Neural progenitor cell (in vitro differentiated cells): ENCODE results near the gene ZNF441. TPM values are rescaled to one million over a fixed set of nuclear protein-coding genes. Genes with fewer than 3 reads are reported as not detected.
A peak's percentile ranks its signal among the peaks of the same experiment; 100 is the strongest.
"Not testable (repeated sequence)": the region's sequence is repeated elsewhere in the genome, so short reads cannot be mapped to it uniquely, and the experiment has no call there.

Experiments
- DNase-seq: peaks from one replicate; pipeline ENCODE4 v3.0.0-alpha.2; 2016; ENCODE audit warnings: low spot score
- H2AFZ ChIP-seq: fragments of 200-600 bp; sonication (generic); replicated peaks from 2 replicates; pipeline ENCODE4 v1.6.1; 2016; ENCODE audit warnings: antibody characterized with exemption
- H3F3A ChIP-seq: fragments of 200-600 bp; sonication (generic); 2 replicates; pipeline ENCODE4 v1.6.1; 2016; ENCODE audit warnings: antibody characterized with exemption, low read depth
- H3K27ac ChIP-seq: fragments of 200-600 bp; sonication (generic); 2 replicates; pipeline ENCODE4 v1.5.1; 2016; ENCODE audit warnings: mild to moderate bottlenecking
- H3K27me3 ChIP-seq: fragments of 200-600 bp; sonication (generic); 2 replicates; pipeline ENCODE4 v1.6.1; 2016; ENCODE audit warnings: mild to moderate bottlenecking, moderate library complexity
- H3K36me3 ChIP-seq: fragments of 200-600 bp; sonication (generic); 2 replicates; pipeline ENCODE4 v1.5.1; 2016
- H3K4me1 ChIP-seq: fragments of 200-600 bp; sonication (generic); 2 replicates; pipeline ENCODE4 v1.6.1; 2016; ENCODE audit warnings: mixed run types
- H3K4me2 ChIP-seq: fragments of 200-600 bp; sonication (generic); 2 replicates; pipeline ENCODE4 v1.6.1; 2016
- H3K4me3 ChIP-seq: fragments of 200-600 bp; sonication (generic); 2 replicates; pipeline ENCODE4 v1.5.1; 2016
- H3K79me2 ChIP-seq: fragments of 200-600 bp; sonication (generic); 2 replicates; pipeline ENCODE4 v1.6.1; 2016; ENCODE audit warnings: low read depth
- H3K9ac ChIP-seq: fragments of 200-600 bp; sonication (generic); 2 replicates; pipeline ENCODE4 v1.6.1; 2016
- H3K9me3 ChIP-seq: fragments of 200-600 bp; sonication (generic); 2 replicates; pipeline ENCODE4 v1.5.1; 2016; ENCODE audit warnings: low read depth
- H4K20me1 ChIP-seq: fragments of 200-600 bp; sonication (generic); 2 replicates; pipeline ENCODE4 v1.6.1; 2016; ENCODE audit warnings: low read depth
- H3K27ac Mint-ChIP-seq: 3 replicates; pipeline ENCODE4 v1.8.0; 2021; ENCODE audit warnings: mixed read lengths
- H3K27me3 Mint-ChIP-seq: 2 replicates; pipeline ENCODE4 v1.8.0; 2022; ENCODE audit warnings: low read depth, mild to moderate bottlenecking, inconsistent platforms, moderate library complexity, mixed read lengths; ENCODE audit not compliant: insufficient read depth
- H3K36me3 Mint-ChIP-seq: 3 replicates; pipeline ENCODE4 v1.8.0; 2021; ENCODE audit warnings: mixed read lengths
- H3K4me1 Mint-ChIP-seq: 3 replicates; pipeline ENCODE4 v1.8.0; 2021; ENCODE audit warnings: mixed read lengths
- H3K4me3 Mint-ChIP-seq: 3 replicates; pipeline ENCODE4 v1.8.0; 2021; ENCODE audit warnings: mild to moderate bottlenecking, moderate library complexity, mixed read lengths
- H3K9me3 Mint-ChIP-seq: 3 replicates; pipeline ENCODE4 v1.8.0; 2020; ENCODE audit warnings: mixed read lengths
- EZH2 ChIP-seq: fragments of 200-600 bp; sonication (generic); IDR thresholded peaks from 2 replicates; pipeline ENCODE4 v1.6.1; 2017; ENCODE audit warnings: antibody characterized with exemption, mild to moderate bottlenecking, moderate library complexity
- EZH2phosphoT487 ChIP-seq: fragments of 200-600 bp; sonication (generic); IDR thresholded peaks from 2 replicates; pipeline ENCODE4 v1.6.1; 2017; ENCODE audit warnings: antibody characterized with exemption
- total RNA-seq: library from RNA; depleted of rRNA; stranded (reverse); fragments of >200 nt; gene quantifications from 2 replicates; pipeline ENCODE4 v1.2.3, GENCODE V29; 2015; ENCODE audit warnings: low replicate concordance
- TF ChIP-seq, protein P1 (sequence below): fragments of 200-600 bp; sonication (generic); IDR thresholded peaks from 2 replicates; pipeline ENCODE4 v1.5.1; 2017; ENCODE audit warnings: antibody characterized with exemption, mild to moderate bottlenecking

ZNF441 gene
- total RNA-seq, 1 donor from 2014 or later, result 7.3 TPM

DNA sequence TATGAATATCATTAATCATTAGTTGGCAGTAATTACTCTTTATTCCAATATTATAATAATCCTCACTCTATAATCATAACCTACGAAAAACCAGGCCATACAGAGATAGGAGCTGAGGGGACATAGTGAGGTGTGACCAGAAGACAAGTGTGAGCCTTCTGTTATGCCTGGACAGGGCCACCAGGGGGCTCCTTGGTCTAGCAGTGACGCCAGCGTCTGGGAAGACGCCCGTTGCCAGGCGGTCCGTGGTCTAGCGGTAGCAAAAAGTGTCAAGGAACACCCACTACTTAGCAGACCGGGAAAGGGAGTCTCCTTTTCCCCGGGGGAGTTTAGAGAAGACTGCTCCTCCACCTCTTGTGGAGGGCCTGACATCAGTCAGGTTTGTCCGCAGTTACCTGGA lies 4.7 kb downstream of the ZNF441 start:
- not testable (repeated sequence) for H3K4me1 ChIP-seq, DNase-seq, H3K27ac Mint-ChIP-seq, H3K4me3 Mint-ChIP-seq, H3K36me3 ChIP-seq, H3K4me3 ChIP-seq, H3K27me3 Mint-ChIP-seq, H3K9ac ChIP-seq, H4K20me1 ChIP-seq, H3K9me3 ChIP-seq, H3K79me2 ChIP-seq, H2AFZ ChIP-seq, H3K27ac ChIP-seq, H3K4me1 Mint-ChIP-seq, H3F3A ChIP-seq, H3K4me2 ChIP-seq
- H3K36me3 Mint-ChIP-seq, result peaks cover 26% of the 10 kb centered on the region
- peaks cover 66% of the 10 kb centered on the region for H3K9me3 Mint-ChIP-seq
- TF ChIP-seq, protein P1, sequence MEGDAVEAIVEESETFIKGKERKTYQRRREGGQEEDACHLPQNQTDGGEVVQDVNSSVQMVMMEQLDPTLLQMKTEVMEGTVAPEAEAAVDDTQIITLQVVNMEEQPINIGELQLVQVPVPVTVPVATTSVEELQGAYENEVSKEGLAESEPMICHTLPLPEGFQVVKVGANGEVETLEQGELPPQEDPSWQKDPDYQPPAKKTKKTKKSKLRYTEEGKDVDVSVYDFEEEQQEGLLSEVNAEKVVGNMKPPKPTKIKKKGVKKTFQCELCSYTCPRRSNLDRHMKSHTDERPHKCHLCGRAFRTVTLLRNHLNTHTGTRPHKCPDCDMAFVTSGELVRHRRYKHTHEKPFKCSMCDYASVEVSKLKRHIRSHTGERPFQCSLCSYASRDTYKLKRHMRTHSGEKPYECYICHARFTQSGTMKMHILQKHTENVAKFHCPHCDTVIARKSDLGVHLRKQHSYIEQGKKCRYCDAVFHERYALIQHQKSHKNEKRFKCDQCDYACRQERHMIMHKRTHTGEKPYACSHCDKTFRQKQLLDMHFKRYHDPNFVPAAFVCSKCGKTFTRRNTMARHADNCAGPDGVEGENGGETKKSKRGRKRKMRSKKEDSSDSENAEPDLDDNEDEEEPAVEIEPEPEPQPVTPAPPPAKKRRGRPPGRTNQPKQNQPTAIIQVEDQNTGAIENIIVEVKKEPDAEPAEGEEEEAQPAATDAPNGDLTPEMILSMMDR, result peak; percentile 33
- peaks cover 21% of the 10 kb centered on the region for H3K27me3 ChIP-seq

DNA sequence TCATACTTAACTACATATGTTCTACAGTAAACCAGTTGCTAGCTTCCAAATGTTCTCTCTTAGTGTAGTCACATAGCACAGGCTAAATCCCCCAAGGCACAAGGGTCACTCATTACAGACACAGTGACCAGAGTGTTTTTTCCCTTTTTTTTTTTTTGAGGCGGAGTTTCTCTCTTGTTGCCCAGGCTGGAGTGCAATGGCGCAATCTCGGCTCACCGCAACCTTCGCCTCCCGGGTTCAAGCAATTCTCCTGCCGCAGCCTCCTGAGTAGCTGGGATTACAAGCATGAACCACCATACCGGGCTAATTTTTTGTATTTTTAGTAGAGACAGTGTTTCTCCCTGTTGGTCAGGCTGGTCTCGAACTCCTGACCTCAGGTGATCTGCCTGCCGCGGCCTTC lies 9.9 kb downstream of the ZNF441 start:
- H3K4me3 Mint-ChIP-seq, H3K79me2 ChIP-seq, H3K4me3 ChIP-seq, H3K27ac ChIP-seq, DNase-seq, H4K20me1 ChIP-seq, H2AFZ ChIP-seq, H3K4me1 Mint-ChIP-seq, H3K27me3 Mint-ChIP-seq, H3K4me1 ChIP-seq, H3K9ac ChIP-seq, H3K4me2 ChIP-seq, H3K27me3 ChIP-seq, H3F3A ChIP-seq, H3K27ac Mint-ChIP-seq: not testable (repeated sequence)
- Histone ChIP-seq H3K36me3 (peaks cover 13% of the 10 kb centered on the region), H3K9me3 (peaks cover 11% of the 10 kb centered on the region)
- Mint-ChIP-seq H3K9me3 (peaks cover 83% of the 10 kb centered on the region), H3K36me3 (peaks cover 50% of the 10 kb centered on the region)

DNA sequence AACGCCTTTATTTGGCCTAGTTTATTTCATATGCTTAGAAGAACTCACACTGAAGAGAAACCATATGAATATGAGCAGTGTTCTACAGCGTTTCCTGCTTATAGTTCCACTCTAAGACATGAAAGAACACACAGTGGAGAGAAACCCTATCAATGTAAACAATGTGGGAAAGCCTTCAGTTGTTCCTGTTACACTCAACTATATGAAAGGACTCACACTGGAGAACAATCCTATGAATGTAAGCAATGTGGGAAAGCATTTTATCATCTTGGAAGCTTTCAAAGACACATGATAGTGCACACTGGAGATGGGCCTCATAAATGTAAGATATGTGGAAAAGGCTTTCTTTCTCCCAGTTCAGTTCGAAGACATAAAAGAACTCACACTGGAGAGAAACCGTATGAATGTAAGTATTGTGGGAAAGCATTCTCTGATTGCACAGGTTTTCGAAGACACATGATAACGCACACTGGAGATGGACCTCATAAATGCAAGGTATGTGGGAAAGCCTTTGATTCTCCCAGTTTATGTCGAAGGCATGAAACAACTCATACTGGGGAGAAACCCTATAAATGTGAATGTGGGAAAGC lies 13.7 kb downstream of the ZNF441 start:
- Histone ChIP-seq H3F3A (peaks cover 4% of the 10 kb centered on the region), H4K20me1 (no peaks in the 10 kb centered on the region), H3K27ac (no peak overlapping the region), H2AFZ (no peak overlapping the region), H3K9me3 (peaks cover 31% of the 10 kb centered on the region), H3K4me1 (no peaks in the 10 kb centered on the region), H3K4me3 (no peak overlapping the region), H3K27me3 (no peaks in the 10 kb centered on the region), H3K36me3 (peaks cover 26% of the 10 kb centered on the region), H3K9ac (no peak overlapping the region), H3K79me2 (no peaks in the 10 kb centered on the region), H3K4me2 (no peak overlapping the region)
- no peaks in the 10 kb centered on the region for H3K27me3 Mint-ChIP-seq
- TF ChIP-seq EZH2 (no peak), EZH2phosphoT487 (no peak)
- TF ChIP-seq, protein P1, result no peak
- no peak overlapping the region for H3K27ac Mint-ChIP-seq
- no peak overlapping the region for H3K4me3 Mint-ChIP-seq
- DNase-seq, result no peak
- H3K36me3 Mint-ChIP-seq, result peaks cover 64% of the 10 kb centered on the region
- H3K4me1 Mint-ChIP-seq, result no peaks in the 10 kb centered on the region
- H3K9me3 Mint-ChIP-seq, result peaks cover 82% of the 10 kb centered on the region

DNA sequence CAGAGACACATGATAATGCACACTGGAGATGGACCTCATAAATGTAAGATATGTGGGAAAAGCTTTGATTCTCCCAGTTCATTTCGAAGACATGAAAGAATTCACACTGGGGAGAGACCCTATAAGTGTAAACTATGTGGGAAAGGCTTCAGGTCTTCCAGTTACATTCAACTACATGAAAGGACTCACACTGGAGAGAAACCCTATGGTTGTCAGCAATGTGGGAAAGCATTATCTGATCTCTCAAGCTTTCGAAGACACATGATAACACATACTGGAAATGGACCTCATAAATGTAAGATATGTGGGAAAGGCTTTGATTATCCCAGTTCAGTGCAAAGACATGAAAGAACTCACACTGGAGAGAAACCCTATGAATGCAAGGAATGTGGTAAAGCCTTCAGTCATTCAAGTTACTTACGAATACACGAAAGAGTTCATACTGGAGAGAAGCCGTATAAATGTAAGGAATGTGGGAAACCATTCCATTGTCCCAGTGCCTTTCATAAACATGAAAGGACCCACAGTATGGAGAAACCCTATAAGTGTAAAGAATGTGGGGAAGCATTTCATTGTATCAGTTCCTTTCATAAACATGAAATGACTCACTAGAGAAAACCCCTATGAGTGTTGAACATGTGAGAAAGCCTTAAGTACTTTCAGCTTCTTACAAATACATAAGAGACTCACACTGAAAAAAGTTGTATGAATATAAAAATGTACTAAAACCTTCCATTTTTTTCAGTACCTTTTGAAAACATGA lies 14.7 kb downstream of the ZNF441 start:
- no peaks in the 10 kb centered on the region for H4K20me1 ChIP-seq
- no peaks in the 10 kb centered on the region for H3K4me1 ChIP-seq
- Mint-ChIP-seq H3K9me3 (peaks cover 78% of the 10 kb centered on the region), H3K36me3 (peaks cover 61% of the 10 kb centered on the region), H3K27ac (no peak overlapping the region), H3K4me3 (no peak overlapping the region), H3K27me3 (peaks cover 3% of the 10 kb centered on the region), H3K4me1 (no peaks in the 10 kb centered on the region)
- H3K4me3 ChIP-seq, result no peak overlapping the region
- H2AFZ ChIP-seq, result no peak overlapping the region
- TF ChIP-seq, protein P1, result no peak
- TF ChIP-seq EZH2phosphoT487 (no peak), EZH2 (no peak)
- no peak overlapping the region for H3K27ac ChIP-seq
- H3K36me3 ChIP-seq, result peaks cover 26% of the 10 kb centered on the region
- peaks cover 4% of the 10 kb centered on the region for H3F3A ChIP-seq
- H3K27me3 ChIP-seq, result peaks cover under 1% of the 10 kb centered on the region
- no peak for DNase-seq
- no peak overlapping the region for H3K4me2 ChIP-seq
- peaks cover 31% of the 10 kb centered on the region for H3K9me3 ChIP-seq
- H3K79me2 ChIP-seq, result no peaks in the 10 kb centered on the region
- no peak overlapping the region for H3K9ac ChIP-seq
